Prostate gland (tissue), 2 donors: ENCODE results near the gene FIGNL2. TPM values are rescaled to one million over a fixed set of nuclear protein-coding genes. Genes with fewer than 3 reads are reported as not detected.

Source experiments
- DNase-seq: peaks from one replicate; pipeline ENCODE4 v3.0.0-alpha.2; 2019; ENCODE audit warnings: low spot score
- H3K27ac ChIP-seq, 2 donors: fragments of 200-600 bp; sonication (generic); 2 replicates each; pipeline ENCODE4 v1.5.1; 2017 to 2019
- H3K27me3 ChIP-seq: fragments of 200-600 bp; sonication (generic); replicated peaks from 2 replicates; pipeline ENCODE4 v1.5.1; 2019; ENCODE audit not compliant: insufficient read depth
- H3K36me3 ChIP-seq, 2 donors: fragments of 200-600 bp; sonication (generic); 1 replicate in 1 of 2; 2 replicates in 1 of 2; pipeline versions ENCODE4 v1.5.1 to v1.8.1; 2017 to 2019
- H3K4me1 ChIP-seq: fragments of 200-600 bp; sonication (generic); replicated peaks from 2 replicates; pipeline ENCODE4 v1.5.1; 2019
- H3K4me3 ChIP-seq, 2 donors: fragments of 200-600 bp; sonication (generic); 2 replicates each; pipeline ENCODE4 v1.5.1; 2017 to 2019
- H3K9me3 ChIP-seq: fragments of 200-600 bp; sonication (generic); 2 replicates; pipeline ENCODE4 v1.5.1; 2017
- POLR2A ChIP-seq: fragments of 450-650 bp; IDR thresholded peaks from one replicate; pipeline ENCODE4 v1.6.1; 2016; ENCODE audit warnings: antibody characterized with exemption, mild to moderate bottlenecking
- POLR2AphosphoS5 ChIP-seq: sonication (generic); formaldehyde crosslinking; IDR thresholded peaks from one replicate; pipeline ENCODE4 v1.6.1; 2017; ENCODE audit warnings: antibody characterized with exemption
- WGBS: methylation state at CpG from one replicate; pipeline ENCODE4 v1.1.5; 2018; 5-methylcytosine and 5-hydroxymethylcytosine counted together
- intact Hi-C: fragments of 100-400 bp; cut with DNase I; formaldehyde crosslinking; loops from one replicate; pipeline ENCODE4 v1.14.2; 2022
- total RNA-seq, 2 donors: library from RNA; depleted of rRNA; stranded (reverse); fragments of >200 nt; gene quantifications; one replicate each; pipeline ENCODE4 v1.1.0, GENCODE V29; 2016
- TF ChIP-seq, protein P1 (sequence below), 4 experiments: fragments of 200-600 bp in 2 of 4; fragments of 450-650 bp in 2 of 4; sonication (generic) in 2 of 4; IDR thresholded peaks; 1 replicate in 3 of 4; 2 replicates in 1 of 4; pipeline ENCODE4 v1.5.1; 2016 to 2019; ENCODE audit warnings: antibody characterized with exemption in 4 of 4, mild to moderate bottlenecking in 2 of 4, moderate library complexity in 2 of 4

FIGNL2 gene
- total RNA-seq, 2 donors from 2014 or later: 0.46 to 1.4 TPM

DNA sequence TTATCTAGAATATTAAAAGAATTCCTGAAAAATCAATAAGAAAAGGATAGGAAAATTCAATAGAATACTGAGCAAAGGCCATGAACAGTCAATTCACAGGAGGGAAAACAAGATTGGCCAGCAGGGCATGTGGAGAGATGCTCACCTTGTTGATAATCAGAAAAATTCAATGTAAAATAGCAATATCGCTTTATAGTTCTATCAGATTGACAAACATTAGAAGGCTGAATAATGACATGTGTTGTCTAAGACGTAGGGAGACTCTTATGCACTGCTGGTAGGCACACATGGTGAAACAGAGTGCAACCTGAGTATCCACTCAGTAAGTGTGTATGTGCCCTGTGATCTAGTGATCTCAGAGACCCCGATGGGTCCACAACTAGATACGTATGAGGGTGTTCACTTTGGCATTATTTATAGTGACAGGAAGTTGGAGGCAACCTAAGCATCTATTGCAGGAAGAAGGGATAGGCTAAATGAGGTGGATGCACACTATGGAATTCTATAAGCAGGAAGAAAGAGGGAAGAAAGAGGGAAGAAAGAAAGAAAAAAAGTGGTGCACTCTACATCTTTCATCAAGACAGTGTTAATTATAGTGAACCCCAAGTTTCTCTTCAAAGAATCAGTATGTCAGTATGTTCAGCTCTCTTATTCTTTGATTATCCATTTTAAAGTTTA is 35.6 kb upstream of the FIGNL2 start:
- intact Hi-C loops: no loop called here
- Histone ChIP-seq H3K9me3 (no peaks in the 10 kb centered on the region), H3K27me3 (no peaks in the 10 kb centered on the region), H3K4me1 (no peaks in the 10 kb centered on the region), H3K36me3 (no peaks in the 10 kb centered on the region), H3K4me3 (no peak overlapping the region), H3K27ac (no peak overlapping the region)
- 93% methylated on average over 4 of the region's 4 CpGs for WGBS
- DNase-seq: no peak
- no peak for TF ChIP-seq POLR2A
- no peak for TF ChIP-seq POLR2AphosphoS5
- TF ChIP-seq, protein P1, sequence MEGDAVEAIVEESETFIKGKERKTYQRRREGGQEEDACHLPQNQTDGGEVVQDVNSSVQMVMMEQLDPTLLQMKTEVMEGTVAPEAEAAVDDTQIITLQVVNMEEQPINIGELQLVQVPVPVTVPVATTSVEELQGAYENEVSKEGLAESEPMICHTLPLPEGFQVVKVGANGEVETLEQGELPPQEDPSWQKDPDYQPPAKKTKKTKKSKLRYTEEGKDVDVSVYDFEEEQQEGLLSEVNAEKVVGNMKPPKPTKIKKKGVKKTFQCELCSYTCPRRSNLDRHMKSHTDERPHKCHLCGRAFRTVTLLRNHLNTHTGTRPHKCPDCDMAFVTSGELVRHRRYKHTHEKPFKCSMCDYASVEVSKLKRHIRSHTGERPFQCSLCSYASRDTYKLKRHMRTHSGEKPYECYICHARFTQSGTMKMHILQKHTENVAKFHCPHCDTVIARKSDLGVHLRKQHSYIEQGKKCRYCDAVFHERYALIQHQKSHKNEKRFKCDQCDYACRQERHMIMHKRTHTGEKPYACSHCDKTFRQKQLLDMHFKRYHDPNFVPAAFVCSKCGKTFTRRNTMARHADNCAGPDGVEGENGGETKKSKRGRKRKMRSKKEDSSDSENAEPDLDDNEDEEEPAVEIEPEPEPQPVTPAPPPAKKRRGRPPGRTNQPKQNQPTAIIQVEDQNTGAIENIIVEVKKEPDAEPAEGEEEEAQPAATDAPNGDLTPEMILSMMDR (IDR thresholded peaks at IDR 0.05): no peak

DNA sequence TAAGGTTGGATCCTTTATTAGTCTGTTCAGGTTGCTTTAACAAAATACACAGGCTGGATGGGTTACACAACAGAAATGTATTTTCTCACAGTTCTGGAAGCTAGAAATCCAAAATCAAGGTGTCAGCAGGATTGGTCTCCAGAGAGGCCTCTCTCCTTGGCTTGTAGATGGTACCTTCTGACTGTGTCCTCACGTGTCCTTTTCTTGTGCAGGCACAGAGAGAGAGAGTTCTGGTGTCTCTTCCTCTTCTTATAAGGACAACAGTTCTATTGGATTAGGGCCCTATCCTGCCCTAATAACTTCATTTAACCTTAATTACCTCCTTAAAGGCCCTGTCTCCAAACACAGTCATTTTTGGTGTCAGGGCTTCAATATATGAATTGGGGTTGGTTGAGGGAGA is 34.8 kb upstream of the FIGNL2 start:
- Histone ChIP-seq H3K9me3 (no peaks in the 10 kb centered on the region), H3K4me1 (no peaks in the 10 kb centered on the region), H3K27me3 (no peaks in the 10 kb centered on the region), H3K27ac (no peak overlapping the region), H3K36me3 (no peaks in the 10 kb centered on the region), H3K4me3 (no peak overlapping the region)
- TF ChIP-seq POLR2A: no peak
- WGBS: 63% methylated on average over 1 of the region's 1 CpG
- no peak for DNase-seq
- intact Hi-C loops: no loop called here

DNA sequence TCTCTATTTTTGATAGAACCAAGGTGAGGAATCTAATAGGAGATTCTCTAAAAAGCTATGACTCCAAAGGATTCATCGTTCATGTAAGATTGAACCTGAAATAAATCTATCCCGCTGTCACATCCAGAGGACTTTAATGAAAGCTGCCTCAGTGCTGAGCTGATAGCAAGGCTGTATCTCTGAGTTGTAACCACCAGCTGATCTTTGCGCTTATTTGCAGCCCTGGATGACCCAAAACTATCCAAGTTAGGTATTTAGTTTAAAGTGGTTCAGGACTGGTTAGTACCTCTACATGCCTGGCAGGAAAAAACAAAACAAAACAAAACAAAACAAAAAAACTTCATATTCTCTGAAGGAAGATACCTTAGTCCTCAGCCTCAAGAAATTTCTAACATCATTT is 30.6 kb upstream of the FIGNL2 start:
- Histone ChIP-seq H3K9me3 (no peaks in the 10 kb centered on the region), H3K27ac (no peak overlapping the region), H3K4me1 (no peaks in the 10 kb centered on the region), H3K36me3 (no peaks in the 10 kb centered on the region), H3K4me3 (no peak overlapping the region), H3K27me3 (no peaks in the 10 kb centered on the region)
- no peak for DNase-seq
- intact Hi-C loops: no loop called here
- TF ChIP-seq POLR2AphosphoS5 (no peak), POLR2A (no peak)
- TF ChIP-seq, protein P1 (IDR thresholded peaks at IDR 0.05): no peak
- WGBS: 87% methylated on average over 3 of the region's 3 CpGs

DNA sequence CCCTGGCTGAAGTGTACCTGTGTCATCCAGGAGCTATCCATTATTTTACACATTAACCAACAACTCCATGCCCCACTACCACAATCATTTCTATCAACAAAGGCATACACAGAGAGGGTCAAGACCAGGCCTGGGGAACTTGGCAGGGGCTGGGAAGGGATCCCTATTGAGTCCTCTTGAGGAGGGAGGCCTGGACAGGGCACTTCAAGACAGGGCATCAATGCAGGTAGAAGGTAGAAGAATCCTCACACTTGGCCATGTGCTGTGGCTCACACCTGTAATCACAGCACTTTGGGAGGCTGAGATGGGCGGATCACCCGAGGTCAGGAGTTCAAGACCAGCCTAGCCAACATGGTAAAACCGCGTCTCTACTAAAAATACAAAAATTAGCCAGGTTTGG is 26.0 kb upstream of the FIGNL2 start:
- no peak for TF ChIP-seq POLR2AphosphoS5
- TF ChIP-seq POLR2A: no peak
- TF ChIP-seq, protein P1 (IDR thresholded peaks at IDR 0.05): no peak
- H3K4me3 ChIP-seq: no peak overlapping the region
- no peaks in the 10 kb centered on the region for H3K36me3 ChIP-seq
- H3K9me3 ChIP-seq: no peaks in the 10 kb centered on the region
- no peak for DNase-seq
- H3K27me3 ChIP-seq: peaks cover 7% of the 10 kb centered on the region
- 95% methylated on average over 4 of the region's 4 CpGs for WGBS
- no peak overlapping the region for H3K27ac ChIP-seq
- H3K4me1 ChIP-seq: no peaks in the 10 kb centered on the region
- intact Hi-C loops: loop anchor here (5.0 kb wide), 1 partner anchor 452 kb away; the partner anchor contains the start of gene SLC4A8

DNA sequence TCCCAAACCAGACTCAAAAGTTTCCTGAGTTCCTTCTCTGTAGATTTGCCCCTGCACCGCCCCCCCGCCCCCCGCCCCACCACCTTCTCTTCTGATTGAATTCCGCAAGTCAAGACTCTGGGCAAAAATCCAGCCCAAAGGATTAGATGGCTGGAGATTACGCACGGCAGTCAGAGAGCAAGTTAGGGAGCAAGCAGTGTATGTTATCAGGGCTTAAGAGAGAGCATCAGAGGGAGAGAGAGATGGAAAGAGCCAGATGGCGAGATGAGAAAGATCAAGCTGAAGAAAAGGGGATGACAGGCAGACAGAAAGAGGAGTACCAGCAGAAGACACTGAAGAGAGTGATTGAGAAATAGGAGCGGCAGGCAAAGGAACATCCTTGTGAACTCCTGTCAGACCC is 25.5 kb upstream of the FIGNL2 start:
- intact Hi-C loops: loop anchor here (5.0 kb wide), 1 partner anchor 452 kb away; the partner anchor contains the start of gene SLC4A8
- Histone ChIP-seq H3K4me3 (no peak overlapping the region), H3K27me3 (peaks cover 11% of the 10 kb centered on the region), H3K27ac (no peak overlapping the region), H3K4me1 (no peaks in the 10 kb centered on the region), H3K36me3 (no peaks in the 10 kb centered on the region), H3K9me3 (no peaks in the 10 kb centered on the region)
- 42% methylated on average over 8 of the region's 8 CpGs for WGBS
- no peak for DNase-seq
- TF ChIP-seq POLR2AphosphoS5 (no peak), POLR2A (no peak)
- TF ChIP-seq, protein P1 (IDR thresholded peaks at IDR 0.05): no peak
